H1 (cell line): Measurements from ENCODE around the gene TLR7. TPM values are rescaled to one million over a fixed set of nuclear protein-coding genes. Genes with fewer than 3 reads are reported as not detected.

Source experiments
- CTCF ChIA-PET: fragments of 300-600 bp; sonication (Branson Sonifier 250); formaldehyde crosslinking; loops from one replicate; lab custom pipeline; 2021; ENCODE audit not compliant: partially characterized antibody; lab: Charles Lee
- POLR2A ChIA-PET: fragments of 300-600 bp; sonication (Branson Sonifier 250); formaldehyde crosslinking; loops from one replicate; lab custom pipeline; 2021; ENCODE audit warnings: inconsistent platforms; ENCODE audit not compliant: partially characterized antibody; lab: Charles Lee
- DNase-seq, 2 experiments: peaks; one replicate each; pipeline versions ENCODE4 v3.0.0 to v3.0.0-alpha.2; 2010 to 2022; ENCODE audit warnings: low spot score in 2 of 2, low read depth in 1 of 2, mixed read lengths in 1 of 2
- FAIRE-seq: peaks from 2 replicates; lab custom pipeline; 2011; peaks lifted over from hg19 to GRCh38; lab: Jason Lieb, UNC
- H2AFZ ChIP-seq: 2 replicates; pipeline ENCODE4 v1.8.1; 2012; ENCODE audit warnings: low read length, inconsistent platforms
- H2AK5ac ChIP-seq: 2 replicates; pipeline ENCODE4 v1.6.1; 2013; ENCODE audit warnings: low read depth, low read length
- H2BK120ac ChIP-seq: replicated peaks from 2 replicates; pipeline ENCODE3; 2013; ENCODE audit warnings: low read depth, low read length, inconsistent platforms
- H2BK12ac ChIP-seq: 2 replicates; pipeline ENCODE4 v1.6.1; 2013; ENCODE audit warnings: low read depth, low read length
- H2BK15ac ChIP-seq: 2 replicates; pipeline ENCODE4 v1.6.1; 2013; ENCODE audit warnings: low read length
- H2BK20ac ChIP-seq: 2 replicates; pipeline ENCODE4 v1.6.1; 2013; ENCODE audit warnings: low read length
- H2BK5ac ChIP-seq: 2 replicates; pipeline ENCODE4 v1.6.1; 2013; ENCODE audit warnings: low read depth, low read length
- H3K14ac ChIP-seq: 2 replicates; pipeline ENCODE4 v1.6.1; 2013; ENCODE audit warnings: inconsistent platforms; ENCODE audit not compliant: insufficient read length
- H3K18ac ChIP-seq: 2 replicates; pipeline ENCODE4 v1.6.1; 2013; ENCODE audit warnings: low read length; ENCODE audit errors: extremely low read depth
- H3K23ac ChIP-seq: 2 replicates; pipeline ENCODE4 v1.6.1; 2013; ENCODE audit warnings: inconsistent platforms; ENCODE audit not compliant: insufficient read length
- H3K23me2 ChIP-seq: 2 replicates; pipeline ENCODE4 v1.6.1; 2013; ENCODE audit warnings: low read depth, low read length
- H3K27ac ChIP-seq: 2 replicates; pipeline ENCODE4 v1.6.1; 2011; ENCODE audit warnings: low read depth, low read length, inconsistent platforms
- H3K27me3 ChIP-seq, 4 experiments: replicated peaks in 1 of 4; 1 replicate in 1 of 4; 2 replicates in 3 of 4; pipeline versions ENCODE4 v1.6.1 to v1.8.1; 2011 to 2013; ENCODE audit warnings: low read length in 3 of 4, mild to moderate bottlenecking in 3 of 4, inconsistent platforms in 2 of 4, mixed read lengths in 2 of 4, moderate library complexity in 1 of 4; ENCODE audit not compliant: control insufficient read depth in 3 of 4, insufficient read depth in 3 of 4; ENCODE audit errors: extremely low read depth in 1 of 4
- H3K36me3 ChIP-seq, 4 experiments: 2 replicates each; pipeline versions ENCODE4 v1.6.1 to v1.8.1; 2011 to 2013; ENCODE audit warnings: mild to moderate bottlenecking in 4 of 4, low read length in 3 of 4, moderate library complexity in 2 of 4, control low read depth in 1 of 4, inconsistent platforms in 1 of 4; ENCODE audit not compliant: insufficient read depth in 4 of 4, control insufficient read depth in 2 of 4
- H3K4ac ChIP-seq: replicated peaks from 2 replicates; pipeline ENCODE3; 2013; ENCODE audit warnings: low read length, low read depth, mixed read lengths, inconsistent platforms; ENCODE audit not compliant: insufficient read length
- H3K4me1 ChIP-seq, 4 experiments: replicated peaks in 1 of 4; 1 replicate in 1 of 4; 2 replicates in 3 of 4; pipeline versions ENCODE4 v1.6.1 to v1.8.1; 2011 to 2013; ENCODE audit warnings: low read length in 3 of 4, inconsistent platforms in 2 of 4, mixed read lengths in 1 of 4; ENCODE audit not compliant: insufficient read depth in 4 of 4, control insufficient read depth in 3 of 4
- H3K4me2 ChIP-seq, 2 experiments: 2 replicates each; pipeline versions ENCODE4 v1.6.1 to v1.8.1; 2011 to 2013; ENCODE audit warnings: low read depth in 2 of 2, low read length in 2 of 2, control low read depth in 1 of 2, inconsistent platforms in 1 of 2, mild to moderate bottlenecking in 1 of 2; ENCODE audit not compliant: insufficient read depth in 1 of 2
- H3K4me3 ChIP-seq, 4 experiments: fragments of 200-600, 300-600 bp in 1 of 4; sonication (generic), shearing (Covaris generic), sonication (Bioruptor Twin) in 1 of 4; 2 replicates each; pipeline versions ENCODE4 v1.5.1 to v1.8.1; 2011 to 2016; ENCODE audit warnings: low read length in 4 of 4, low read depth in 3 of 4, control low read depth in 2 of 4, inconsistent platforms in 2 of 4, mild to moderate bottlenecking in 2 of 4, mixed read lengths in 1 of 4, moderate library complexity in 1 of 4; ENCODE audit not compliant: insufficient read depth in 2 of 4; ENCODE audit errors: extremely low read depth in 1 of 4
- H3K56ac ChIP-seq: replicated peaks from 2 replicates; pipeline ENCODE3; 2013; ENCODE audit warnings: low read depth, mild to moderate bottlenecking, mixed read lengths, low read length, inconsistent platforms; ENCODE audit not compliant: insufficient read length
- H3K79me1 ChIP-seq: 2 replicates; pipeline ENCODE4 v1.6.1; 2013; ENCODE audit warnings: low read depth, low read length, control low read depth
- H3K79me2 ChIP-seq, 2 experiments: 2 replicates each; pipeline versions ENCODE4 v1.6.1 to v1.8.1; 2012 to 2013; ENCODE audit warnings: low read length in 2 of 2, mild to moderate bottlenecking in 2 of 2, inconsistent platforms in 1 of 2; ENCODE audit not compliant: insufficient read depth in 2 of 2, control insufficient read depth in 1 of 2
- H3K9ac ChIP-seq, 4 experiments: replicated peaks in 1 of 4; 1 replicate in 1 of 4; 2 replicates in 3 of 4; pipeline versions ENCODE4 v1.6.1 to v1.8.1; 2011 to 2013; ENCODE audit warnings: low read depth in 3 of 4, low read length in 3 of 4, control low read depth in 2 of 4, mild to moderate bottlenecking in 2 of 4, moderate library complexity in 2 of 4, inconsistent platforms in 1 of 4; ENCODE audit errors: extremely low read depth in 1 of 4
- H3K9me3 ChIP-seq, 2 experiments: 2 replicates each; pipeline versions ENCODE4 v1.6.1 to v1.8.1; 2012 to 2013; ENCODE audit warnings: mild to moderate bottlenecking in 2 of 2, moderate library complexity in 2 of 2, control low read depth in 1 of 2, inconsistent platforms in 1 of 2, low read depth in 1 of 2, low read length in 1 of 2, mixed read lengths in 1 of 2; ENCODE audit not compliant: insufficient read depth in 2 of 2
- H4K20me1 ChIP-seq, 2 experiments: replicated peaks in 1 of 2; 2 replicates each; pipeline versions ENCODE3 to v1.8.1; 2011 to 2013; ENCODE audit warnings: inconsistent platforms in 2 of 2, low read length in 2 of 2, mild to moderate bottlenecking in 1 of 2; ENCODE audit not compliant: insufficient read depth in 2 of 2, control insufficient read depth in 1 of 2
- H4K5ac ChIP-seq: 2 replicates; pipeline ENCODE4 v1.6.1; 2013; ENCODE audit warnings: low read length, low read depth, mixed read lengths, inconsistent platforms; ENCODE audit not compliant: insufficient read length
- H4K8ac ChIP-seq: 2 replicates; pipeline ENCODE4 v1.8.0; 2013; ENCODE audit warnings: mild to moderate bottlenecking, moderate library complexity, low read length, inconsistent platforms; ENCODE audit not compliant: insufficient read depth; ENCODE audit errors: extremely low read depth
- H4K91ac ChIP-seq: replicated peaks from 2 replicates; pipeline ENCODE3; 2013; ENCODE audit warnings: low read length, mixed read lengths, inconsistent platforms; ENCODE audit not compliant: insufficient read length
- BCL11A ChIP-seq, 2 experiments: IDR thresholded peaks; one replicate each; pipeline ENCODE4 v1.6.1; 2011; ENCODE audit warnings: low read depth in 2 of 2, low read length in 2 of 2, mild to moderate bottlenecking in 2 of 2
- WGBS, 2 experiments: shearing (Covaris generic) in 1 of 2; methylation state at CpG; one replicate each; pipeline versions ENCODE4 v1.1.6 to v1.1.7; 2013 to 2015; ENCODE audit warnings: low lambda C conversion rate in 2 of 2, mixed read lengths in 2 of 2, inconsistent platforms in 1 of 2, low coverage in 1 of 2, missing lambda C conversion rate in 1 of 2; ENCODE audit not compliant: insufficient replicate concordance in 2 of 2, insufficient coverage in 1 of 2, insufficient read length in 1 of 2; ENCODE audit errors: extremely low coverage in 1 of 2, missing lambda C conversion rate in 1 of 2; 5-methylcytosine and 5-hydroxymethylcytosine counted together
- polyA plus RNA-seq, 7 experiments: library from polyadenylated mRNA; depleted of rRNA in 3 of 7; stranded (reverse) in 5 of 7; unstranded in 2 of 7; fragments of >200 nt in 5 of 7; fragments of 200-250 nt in 2 of 7; gene quantifications; 1 replicate in 5 of 7; 2 replicates in 1 of 7; 4 replicates in 1 of 7; pipeline versions ENCODE4 v1.2.1 to v1.2.3, GENCODE V29; 2011 to 2013; ENCODE audit warnings: missing spikeins in 2 of 7, mixed read lengths in 2 of 7
- total RNA-seq: library from RNA; stranded (reverse); fragmentation: NEBNext Ultra II Directional; extraction: Animal tissue kit (Norgen Biotek cat#: 25700); gene quantifications from 2 replicates; pipeline ENCODE4 v1.2.1, GENCODE V29; 2021
- TF ChIP-seq, protein P1 (sequence below): IDR thresholded peaks from 2 replicates; pipeline ENCODE4 v1.6.1; 2012; ENCODE audit warnings: inconsistent platforms

TLR7 gene
- total and polyA plus RNA-seq, 2 of the 8 experiments (the other 6 are each of a cell fraction or from before 2014, with no cell fraction given): 0.02 TPM; not detected in 1

DNA sequence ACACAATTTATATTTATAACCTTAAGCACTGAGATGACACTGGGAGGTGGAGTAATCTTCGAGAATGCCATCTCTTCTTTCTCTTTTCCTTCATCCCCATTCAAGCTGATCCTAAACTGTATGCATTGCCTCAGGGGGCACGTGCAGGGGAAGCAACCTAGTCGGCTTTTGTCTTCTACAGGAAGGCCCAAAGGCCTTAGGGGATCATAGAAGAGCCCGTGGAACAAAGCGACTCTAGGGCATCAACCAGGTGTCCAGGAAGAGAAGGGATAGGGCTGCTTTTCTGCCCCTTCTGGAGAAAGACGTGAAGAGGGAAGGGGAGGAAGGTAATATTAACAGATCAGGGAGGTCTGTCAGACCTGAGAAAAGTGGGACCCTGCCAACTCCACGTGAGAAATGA, 32.6 kb downstream of the TLR7 start:
- Histone ChIP-seq H2AFZ (no peak overlapping the region), H3K9ac (no peak overlapping the region), H2BK15ac (no peak overlapping the region), H3K18ac (no peak overlapping the region; the same call in 1 of the 2 replicates), H2BK20ac (no peak overlapping the region), H3K14ac (no peak overlapping the region), H4K8ac (no peak overlapping the region), H3K56ac (no peak overlapping the region), H3K9me3 (peaks cover 0 to 3% of the 10 kb centered on the region in 2 experiments; a peak in 1 of 4 replicates), H4K20me1 (no peaks in the 10 kb centered on the region), H3K23me2 (no peaks in the 10 kb centered on the region), H3K4me1 (peaks cover 0 to 2% (median 0%) of the 10 kb centered on the region in 4 experiments; a peak in 3 of 7 replicates), H3K23ac (no peak overlapping the region), H3K4me2 (peak overlapping the region in 1 of 2 experiments; percentile 24; a peak in 1 of 4 replicates), H3K79me1 (no peaks in the 10 kb centered on the region), H3K79me2 (no peaks in the 10 kb centered on the region), H2BK5ac (no peak overlapping the region), H3K27ac (no peak overlapping the region), H2AK5ac (no peak overlapping the region), H2BK120ac (peak overlapping the region; percentile 61), H2BK12ac (no peak overlapping the region), H4K91ac (peak overlapping the region; percentile 73), H4K5ac (no peak overlapping the region), H3K36me3 (no peaks in the 10 kb centered on the region), H3K4me3 (no peak overlapping the region), H3K27me3 (no peaks in the 10 kb centered on the region), H3K4ac (no peak overlapping the region)
- CTCF ChIA-PET: interaction anchor here (1.1 to 3.5 kb wide), 5 partner anchors 12 to 227 kb away, joined by 3 to 28 read pairs (median 5); no protein-coding TSS in a partner anchor
- POLR2A ChIA-PET: no interaction called here
- TF ChIP-seq BCL11A (IDR thresholded peaks at IDR 0.05; ENCODE audit: low read depth in 2 of 2, low read length in 2 of 2): no peak
- TF ChIP-seq, protein P1, sequence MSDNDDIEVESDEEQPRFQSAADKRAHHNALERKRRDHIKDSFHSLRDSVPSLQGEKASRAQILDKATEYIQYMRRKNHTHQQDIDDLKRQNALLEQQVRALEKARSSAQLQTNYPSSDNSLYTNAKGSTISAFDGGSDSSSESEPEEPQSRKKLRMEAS: peak; percentile 49; the same call in 1 of the 2 replicates
- 53% methylated on average over 3 of the region's 7 CpGs; no CpG with 5 or more reads in 1 of the 2 experiments for WGBS, 2 experiments
- FAIRE-seq (peak; percentile 58), DNase-seq (no peak)
